GM12878 (cell line): Measurements from ENCODE around the gene GARIN5A. TPM values are rescaled to one million over a fixed set of nuclear protein-coding genes. Genes with fewer than 3 reads are reported as not detected.

Experiments
- ATAC-seq: fragments of 200-7000 bp; cut with Tn5 transposase; 3 replicates; pipeline ENCODE4 v1.9.1; 2020; ENCODE audit warnings: mild to moderate bottlenecking, moderate library complexity
- BruUV-seq: library from RNA; stranded (reverse); fragments of 400-500 nt; replicated peaks from 2 replicates; lab custom pipeline; 2021; lab: Mats Ljungman, UMichigan
- CTCF ChIA-PET: fragments of 300-600 bp; sonication (Branson Sonifier 250); formaldehyde crosslinking; extraction: SDS; loops from one replicate; lab custom pipeline; 2021; ENCODE audit warnings: inconsistent platforms; lab: Yijun Ruan, JAX
- POLR2A ChIA-PET: fragments of 350-600 bp; formaldehyde crosslinking; extraction: SDS; loops from one replicate; lab custom pipeline; 2021; ENCODE audit warnings: inconsistent platforms; lab: Charles Lee
- RAD21 ChIA-PET: fragments of 300-600 bp; sonication (Branson Sonifier 250); formaldehyde crosslinking; loops from one replicate; lab custom pipeline; 2023; ENCODE audit warnings: antibody characterized with exemption; ENCODE audit not compliant: unreplicated experiment; lab: Charles Lee
- SMC1A ChIA-PET: fragments of 300-600 bp; sonication (Branson Sonifier 250); formaldehyde crosslinking; loops from one replicate; lab custom pipeline; 2023; ENCODE audit not compliant: unreplicated experiment, uncharacterized antibody; lab: Charles Lee
- DNase-seq: peaks from one replicate; pipeline ENCODE4 v3.0.0-alpha.2; 2011; ENCODE audit warnings: low read depth, low spot score
- FAIRE-seq: peaks from 3 replicates; lab custom pipeline; 2011; peaks lifted over from hg19 to GRCh38; lab: Jason Lieb, UNC
- H2AFZ ChIP-seq: 2 replicates; pipeline ENCODE4 v1.6.0; 2011; ENCODE audit warnings: low read depth, low read length, control low read depth; ENCODE audit not compliant: control insufficient read depth
- H3K27ac ChIP-seq: 2 replicates; pipeline ENCODE4 v1.5.1; 2011; ENCODE audit warnings: control low read depth; ENCODE audit not compliant: control insufficient read depth, insufficient read depth
- H3K27me3 ChIP-seq, 2 experiments: replicated peaks in 1 of 2; 2 replicates each; pipeline versions ENCODE4 v1.6.0 to v1.6.1; 2011; ENCODE audit warnings: low read length in 1 of 2; ENCODE audit not compliant: control insufficient read depth in 2 of 2, insufficient read depth in 2 of 2
- H3K36me3 ChIP-seq, 2 experiments: 2 replicates each; pipeline ENCODE4 v1.5.1; 2011; ENCODE audit warnings: low read length in 1 of 2; ENCODE audit not compliant: control insufficient read depth in 2 of 2, insufficient read depth in 2 of 2
- H3K4me1 ChIP-seq: 2 replicates; pipeline ENCODE4 v1.6.1; 2011; ENCODE audit warnings: mild to moderate bottlenecking, low read length, moderate library complexity, mixed read lengths; ENCODE audit not compliant: control insufficient read depth, insufficient read depth
- H3K4me2 ChIP-seq: 2 replicates; pipeline ENCODE4 v1.6.0; 2011; ENCODE audit warnings: control low read depth; ENCODE audit not compliant: control insufficient read depth, insufficient read depth
- H3K4me3 ChIP-seq: fragments of 200-600 bp; sonication (generic); 2 replicates; pipeline ENCODE4 v1.5.1; 2016
- H3K79me2 ChIP-seq: 2 replicates; pipeline ENCODE4 v1.6.0; 2011; ENCODE audit warnings: low read length; ENCODE audit not compliant: control insufficient read depth, insufficient read depth
- H3K9ac ChIP-seq: 2 replicates; pipeline ENCODE4 v1.8.0; 2011; ENCODE audit warnings: low read length, control low read depth, mixed read lengths; ENCODE audit not compliant: control insufficient read depth, insufficient read depth
- H3K9me3 ChIP-seq: replicated peaks from 3 replicates; pipeline ENCODE4 v1.5.1; 2011; ENCODE audit warnings: mild to moderate bottlenecking, low read length; ENCODE audit not compliant: control insufficient read depth, insufficient read depth
- H4K20me1 ChIP-seq: 2 replicates; pipeline ENCODE4 v1.6.0; 2011; ENCODE audit not compliant: control insufficient read depth, insufficient read depth
- BACH1 ChIP-seq: fragments of 450-650 bp; IDR thresholded peaks from 2 replicates; pipeline ENCODE4 v1.6.1; 2017; ENCODE audit warnings: mild to moderate bottlenecking, borderline replicate concordance
- PAX5 ChIP-seq: IDR thresholded peaks from 2 replicates; pipeline ENCODE4 v1.6.1; 2011; ENCODE audit warnings: low read depth, low read length, borderline replicate concordance
- PBX3 ChIP-seq: IDR thresholded peaks from 2 replicates; pipeline ENCODE4 v1.6.1; 2011; ENCODE audit warnings: mild to moderate bottlenecking, low read depth, low read length, moderate library complexity; ENCODE audit not compliant: insufficient replicate concordance
- PRDM15 ChIP-seq: fragments of 450-650 bp; formaldehyde crosslinking; IDR thresholded peaks from 2 replicates; pipeline ENCODE4 v1.4.0; 2020; ENCODE audit warnings: mild to moderate bottlenecking, moderate library complexity
- RB1 ChIP-seq: fragments of 450-650 bp; formaldehyde crosslinking; IDR thresholded peaks from 2 replicates; pipeline ENCODE4 v1.6.1; 2017; ENCODE audit warnings: mild to moderate bottlenecking, borderline replicate concordance
- SIX5 ChIP-seq: IDR thresholded peaks from 2 replicates; pipeline ENCODE4 v1.6.1; 2011; ENCODE audit warnings: mild to moderate bottlenecking, low read depth, low read length, moderate library complexity; ENCODE audit not compliant: severe bottlenecking
- SMAD1 ChIP-seq: fragments of 450-650 bp; IDR thresholded peaks from 2 replicates; pipeline ENCODE4 v1.6.1; 2018; ENCODE audit warnings: mild to moderate bottlenecking, low read depth; ENCODE audit not compliant: partially characterized antibody
- SMAD5 ChIP-seq: IDR thresholded peaks from 2 replicates; pipeline ENCODE4 v1.6.1; 2016; ENCODE audit warnings: antibody characterized with exemption, low read depth
- WGBS: methylation state at CpG from one replicate; pipeline ENCODE4 v1.1.6; 2016; ENCODE audit warnings: low lambda C conversion rate; ENCODE audit not compliant: insufficient replicate concordance, insufficient coverage; ENCODE audit errors: missing lambda C conversion rate; 5-methylcytosine and 5-hydroxymethylcytosine counted together
- in situ Hi-C: fragments of 300-500 bp; cut with MboI; formaldehyde crosslinking; loops from 9 replicates; pipeline ENCODE4 v1.14.3; 2018; ENCODE audit warnings: mixed read lengths
- intact Hi-C: fragments of 100-400 bp; cut with micrococcal nuclease; formaldehyde crosslinking; loops from one replicate; pipeline ENCODE4 v1.14.2; 2022; ENCODE audit not compliant: unreplicated experiment
- polyA plus RNA-seq, 11 experiments: library from polyadenylated mRNA; depleted of rRNA in 4 of 11; unstranded in 6 of 11; stranded (reverse) in 5 of 11; fragments of >200 nt; fragmentation: Nextera tagmentation in 4 of 11; fragmentation: Illumina TruSeq in 1 of 11; extraction: Ambion mirVana in 4 of 11; extraction: Trizol in 1 of 11; gene quantifications; 1 replicate in 1 of 11; 2 replicates in 10 of 11; pipeline versions ENCODE4 v1.2.1 to v1.2.3, GENCODE V29; 2011 to 2016; ENCODE audit warnings: inconsistent platforms in 2 of 11, missing spikeins in 2 of 11, low read depth in 1 of 11
- total RNA-seq, 4 experiments: library from RNA; depleted of rRNA in 3 of 4; stranded (reverse); fragments of >200 nt in 3 of 4; fragmentation: Illumina TruSeq in 1 of 4; extraction: Trizol in 1 of 4; gene quantifications; 2 replicates each; pipeline versions ENCODE4 v1.2.1 to v1.2.3, GENCODE V29; 2013 to 2021
- TF ChIP-seq, protein P1 (sequence below): fragments of 450-650 bp; formaldehyde crosslinking; IDR thresholded peaks from 2 replicates; pipeline ENCODE4 v1.5.0; 2022; ENCODE audit warnings: mild to moderate bottlenecking, missing genetic modification characterization
- TF ChIP-seq, protein P2 (sequence below): fragments of 450-650 bp; IDR thresholded peaks from 2 replicates; pipeline ENCODE4 v1.6.1; 2017; ENCODE audit warnings: mild to moderate bottlenecking

The GARIN5A gene
- total and polyA plus RNA-seq, 10 of the 15 experiments (the other 5 are each of a cell fraction or from before 2014, with no cell fraction given): 0.18 to 1.2 (median 0.24) TPM; not detected in 6

DNA sequence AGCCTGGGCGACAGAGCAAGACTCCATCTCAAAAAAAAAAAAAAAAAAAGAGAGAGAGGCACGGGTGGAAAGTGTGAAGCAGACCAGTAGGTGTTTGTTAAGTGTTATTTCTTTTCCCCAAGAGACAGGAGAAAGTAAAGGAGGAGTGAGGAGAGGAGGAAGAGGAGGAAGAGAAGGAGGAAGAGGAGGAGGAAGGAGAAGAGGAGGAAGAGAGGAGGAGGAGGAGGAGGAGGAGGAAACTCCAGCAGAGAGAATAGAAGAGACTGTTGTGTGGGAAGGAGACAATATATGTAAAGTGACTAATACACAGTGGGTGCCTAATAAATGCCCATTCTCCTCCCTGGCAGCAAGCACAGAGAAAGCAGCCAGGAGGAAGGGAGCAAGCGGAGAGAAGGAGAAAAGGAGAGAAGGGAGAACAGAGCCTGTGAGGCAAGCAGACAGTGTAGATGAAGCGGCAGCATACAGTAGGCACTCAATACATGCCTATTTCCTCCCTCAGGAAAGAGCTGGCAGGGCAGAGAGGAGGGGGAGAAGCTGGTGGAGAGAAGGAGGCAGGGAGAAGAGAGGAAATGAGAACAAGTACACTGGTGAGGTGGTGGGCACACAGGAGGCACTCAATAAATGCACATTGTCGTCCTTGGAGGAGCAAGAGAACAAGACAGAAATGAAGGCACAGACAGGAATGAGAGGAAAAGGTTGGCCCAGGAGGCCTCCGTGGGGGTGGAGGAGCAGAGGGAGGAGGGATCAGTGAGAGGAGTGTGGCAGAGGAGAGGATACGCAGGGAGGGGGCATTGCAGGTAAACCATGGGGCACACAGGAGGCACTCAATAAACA, 17.8 kb upstream of the GARIN5A start:
- CTCF ChIA-PET: no interaction called here
- TF ChIP-seq SIX5: no peak
- no peak for TF ChIP-seq SMAD1
- TF ChIP-seq PAX5: no peak
- TF ChIP-seq RB1: no peak
- TF ChIP-seq, protein P1, sequence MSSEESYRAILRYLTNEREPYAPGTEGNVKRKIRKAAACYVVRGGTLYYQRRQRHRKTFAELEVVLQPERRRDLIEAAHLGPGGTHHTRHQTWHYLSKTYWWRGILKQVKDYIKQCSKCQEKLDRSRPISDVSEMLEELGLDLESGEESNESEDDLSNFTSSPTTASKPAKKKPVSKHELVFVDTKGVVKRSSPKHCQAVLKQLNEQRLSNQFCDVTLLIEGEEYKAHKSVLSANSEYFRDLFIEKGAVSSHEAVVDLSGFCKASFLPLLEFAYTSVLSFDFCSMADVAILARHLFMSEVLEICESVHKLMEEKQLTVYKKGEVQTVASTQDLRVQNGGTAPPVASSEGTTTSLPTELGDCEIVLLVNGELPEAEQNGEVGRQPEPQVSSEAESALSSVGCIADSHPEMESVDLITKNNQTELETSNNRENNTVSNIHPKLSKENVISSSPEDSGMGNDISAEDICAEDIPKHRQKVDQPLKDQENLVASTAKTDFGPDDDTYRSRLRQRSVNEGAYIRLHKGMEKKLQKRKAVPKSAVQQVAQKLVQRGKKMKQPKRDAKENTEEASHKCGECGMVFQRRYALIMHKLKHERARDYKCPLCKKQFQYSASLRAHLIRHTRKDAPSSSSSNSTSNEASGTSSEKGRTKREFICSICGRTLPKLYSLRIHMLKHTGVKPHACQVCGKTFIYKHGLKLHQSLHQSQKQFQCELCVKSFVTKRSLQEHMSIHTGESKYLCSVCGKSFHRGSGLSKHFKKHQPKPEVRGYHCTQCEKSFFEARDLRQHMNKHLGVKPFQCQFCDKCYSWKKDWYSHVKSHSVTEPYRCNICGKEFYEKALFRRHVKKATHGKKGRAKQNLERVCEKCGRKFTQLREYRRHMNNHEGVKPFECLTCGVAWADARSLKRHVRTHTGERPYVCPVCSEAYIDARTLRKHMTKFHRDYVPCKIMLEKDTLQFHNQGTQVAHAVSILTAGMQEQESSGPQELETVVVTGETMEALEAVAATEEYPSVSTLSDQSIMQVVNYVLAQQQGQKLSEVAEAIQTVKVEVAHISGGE: no peak
- TF ChIP-seq PBX3: no peak
- TF ChIP-seq, protein P2, sequence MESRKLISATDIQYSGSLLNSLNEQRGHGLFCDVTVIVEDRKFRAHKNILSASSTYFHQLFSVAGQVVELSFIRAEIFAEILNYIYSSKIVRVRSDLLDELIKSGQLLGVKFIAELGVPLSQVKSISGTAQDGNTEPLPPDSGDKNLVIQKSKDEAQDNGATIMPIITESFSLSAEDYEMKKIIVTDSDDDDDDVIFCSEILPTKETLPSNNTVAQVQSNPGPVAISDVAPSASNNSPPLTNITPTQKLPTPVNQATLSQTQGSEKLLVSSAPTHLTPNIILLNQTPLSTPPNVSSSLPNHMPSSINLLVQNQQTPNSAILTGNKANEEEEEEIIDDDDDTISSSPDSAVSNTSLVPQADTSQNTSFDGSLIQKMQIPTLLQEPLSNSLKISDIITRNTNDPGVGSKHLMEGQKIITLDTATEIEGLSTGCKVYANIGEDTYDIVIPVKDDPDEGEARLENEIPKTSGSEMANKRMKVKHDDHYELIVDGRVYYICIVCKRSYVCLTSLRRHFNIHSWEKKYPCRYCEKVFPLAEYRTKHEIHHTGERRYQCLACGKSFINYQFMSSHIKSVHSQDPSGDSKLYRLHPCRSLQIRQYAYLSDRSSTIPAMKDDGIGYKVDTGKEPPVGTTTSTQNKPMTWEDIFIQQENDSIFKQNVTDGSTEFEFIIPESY: no peak
- TF ChIP-seq BACH1: no peak
- no peak for TF ChIP-seq SMAD5
- no peak for TF ChIP-seq PRDM15 (CRISPR knock-in tag)

More for the DNA sequence above, 17.8 kb upstream of the GARIN5A start:
- no peak overlapping the region for H3K9ac ChIP-seq
- DNase-seq (no peak), ATAC-seq (no peak), FAIRE-seq (no peak)
- 32% methylated on average over 6 of the region's 7 CpGs for WGBS
- ChIA-PET SMC1A (no interaction called here), POLR2A (interaction anchor here (0.7 kb wide), 1 partner anchor 62 kb away, joined by 4 read pairs; no protein-coding TSS in a partner anchor), RAD21 (no interaction called here)
- H3K36me3 ChIP-seq: no peaks in the 10 kb centered on the region
- H3K4me3 ChIP-seq: no peak overlapping the region
- no peak overlapping the region for H2AFZ ChIP-seq
- no peaks in the 10 kb centered on the region for H3K4me1 ChIP-seq
- H3K9me3 ChIP-seq: no peaks in the 10 kb centered on the region
- no peak overlapping the region for H3K27ac ChIP-seq
- no TSS peak for BruUV-seq
- in situ Hi-C loops: no loop called here
- H3K4me2 ChIP-seq: no peak overlapping the region
- intact Hi-C loops: no loop called here
- no peaks in the 10 kb centered on the region for H3K27me3 ChIP-seq
- H4K20me1 ChIP-seq: no peaks in the 10 kb centered on the region
- no peaks in the 10 kb centered on the region for H3K79me2 ChIP-seq
